ENCODE results near the gene BSN. TPM values are rescaled to one million over a fixed set of nuclear protein-coding genes. Genes with fewer than 3 reads are reported as not detected.
A peak's percentile ranks its signal among the peaks of the same experiment; 100 is the strongest.
"Not testable (repeated sequence)": the region's sequence is repeated elsewhere in the genome, so short reads cannot be mapped to it uniquely, and the experiment has no call there.

The BSN gene
- total RNA-seq, 4 donors from 2014 or later = 0.04 to 0.59 (median 0.15) TPM

GRCh38 chr3:49689046-49689907 lies 135.0 kb downstream of the BSN start, which contains the start of the genes MST1 and RNF123:
MST1 (minus strand) TSS chr3:49689474; CDS start chr3:49688691, 783 bp downstream.
RNF123 (plus strand) TSS chr3:49689557; CDS start chr3:49691166, 1,609 bp downstream.
- TF ChIP-seq POLR2AphosphoS5 (IDR thresholded peaks at IDR 0.05) (peak in 1 of 3 donors; percentile 77), POLR2A (IDR thresholded peaks at IDR 0.05) (no peak), EP300 (IDR thresholded peaks at IDR 0.05) (no peak)
- TF ChIP-seq, protein P1, sequence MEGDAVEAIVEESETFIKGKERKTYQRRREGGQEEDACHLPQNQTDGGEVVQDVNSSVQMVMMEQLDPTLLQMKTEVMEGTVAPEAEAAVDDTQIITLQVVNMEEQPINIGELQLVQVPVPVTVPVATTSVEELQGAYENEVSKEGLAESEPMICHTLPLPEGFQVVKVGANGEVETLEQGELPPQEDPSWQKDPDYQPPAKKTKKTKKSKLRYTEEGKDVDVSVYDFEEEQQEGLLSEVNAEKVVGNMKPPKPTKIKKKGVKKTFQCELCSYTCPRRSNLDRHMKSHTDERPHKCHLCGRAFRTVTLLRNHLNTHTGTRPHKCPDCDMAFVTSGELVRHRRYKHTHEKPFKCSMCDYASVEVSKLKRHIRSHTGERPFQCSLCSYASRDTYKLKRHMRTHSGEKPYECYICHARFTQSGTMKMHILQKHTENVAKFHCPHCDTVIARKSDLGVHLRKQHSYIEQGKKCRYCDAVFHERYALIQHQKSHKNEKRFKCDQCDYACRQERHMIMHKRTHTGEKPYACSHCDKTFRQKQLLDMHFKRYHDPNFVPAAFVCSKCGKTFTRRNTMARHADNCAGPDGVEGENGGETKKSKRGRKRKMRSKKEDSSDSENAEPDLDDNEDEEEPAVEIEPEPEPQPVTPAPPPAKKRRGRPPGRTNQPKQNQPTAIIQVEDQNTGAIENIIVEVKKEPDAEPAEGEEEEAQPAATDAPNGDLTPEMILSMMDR (IDR thresholded peaks at IDR 0.05) = peak in 1 of 2 donors; percentile 29
- peak; percentile 91 to 93 for DNase-seq (ENCODE audit: low spot score in 2 of 2)
- peak within 1 kb of the TSS; percentile 99 for H3K4me3 ChIP-seq
- peaks cover 48% of the 10 kb centered on the region for H3K4me1 ChIP-seq
- H3K9me3 ChIP-seq = no peaks in the 10 kb centered on the region
- 2% methylated on average over 9 of the region's 66 CpGs for WGBS
- peak within 1 kb of the TSS; percentile 64 for H3K27ac ChIP-seq
- no peaks in the 10 kb centered on the region for H3K27me3 ChIP-seq
- peaks cover 5% of the 10 kb centered on the region for H3K36me3 ChIP-seq

DNA sequence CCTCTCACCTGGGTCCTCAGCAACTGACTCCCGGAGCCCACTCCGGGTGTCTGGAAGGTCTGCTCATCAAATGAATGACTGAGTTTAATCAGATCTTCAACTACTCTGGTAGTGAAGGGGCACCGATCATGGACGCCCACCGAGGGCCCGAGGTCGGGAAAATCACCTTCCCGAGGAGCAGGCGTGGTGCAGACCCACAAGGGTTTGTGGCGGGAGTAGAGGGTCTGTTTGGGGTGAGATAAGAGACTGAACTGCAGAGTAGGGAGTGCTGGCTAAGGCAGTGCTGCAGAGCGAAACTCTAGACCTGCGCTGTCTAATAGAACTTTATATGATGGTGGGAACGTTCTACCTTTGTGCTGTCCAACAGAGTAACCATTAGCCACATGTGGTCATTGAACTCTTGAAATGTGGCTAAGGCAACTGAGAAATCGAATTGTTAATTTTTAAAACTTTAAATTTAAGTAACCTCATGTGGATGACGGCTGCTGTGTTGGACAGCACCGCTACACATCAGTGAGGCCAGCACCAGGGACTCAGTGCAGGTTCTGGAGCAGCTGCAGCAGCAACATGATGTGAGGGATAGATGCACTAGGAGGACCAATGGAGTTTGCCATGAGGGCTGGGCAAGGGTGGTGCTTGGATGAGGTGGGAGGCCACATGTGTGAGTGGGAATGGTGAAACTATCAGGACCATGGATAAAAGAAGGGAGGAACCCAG lies 135.8 kb downstream of the BSN start:
- peaks cover 48% of the 10 kb centered on the region for H3K4me1 ChIP-seq
- H3K36me3 ChIP-seq; H3K9me3 ChIP-seq; H3K27me3 ChIP-seq; DNase-seq (ENCODE audit: low spot score in 2 of 2): not testable (repeated sequence)
- WGBS = 8% methylated on average over 16 of the region's 16 CpGs
- H3K4me3 ChIP-seq = peak overlapping the region; percentile 99
- H3K27ac ChIP-seq = peak overlapping the region; percentile 64

GRCh38 chr3:49690856-49691255 lies 136.6 kb downstream of the BSN start:
- peak overlapping the region; percentile 99 for H3K4me3 ChIP-seq
- peaks cover 46% of the 10 kb centered on the region for H3K4me1 ChIP-seq
- H3K27me3 ChIP-seq; H3K27ac ChIP-seq; DNase-seq (ENCODE audit: low spot score in 2 of 2); H3K9me3 ChIP-seq; H3K36me3 ChIP-seq: not testable (repeated sequence)
- WGBS = 85% methylated on average over 3 of the region's 3 CpGs

DNA sequence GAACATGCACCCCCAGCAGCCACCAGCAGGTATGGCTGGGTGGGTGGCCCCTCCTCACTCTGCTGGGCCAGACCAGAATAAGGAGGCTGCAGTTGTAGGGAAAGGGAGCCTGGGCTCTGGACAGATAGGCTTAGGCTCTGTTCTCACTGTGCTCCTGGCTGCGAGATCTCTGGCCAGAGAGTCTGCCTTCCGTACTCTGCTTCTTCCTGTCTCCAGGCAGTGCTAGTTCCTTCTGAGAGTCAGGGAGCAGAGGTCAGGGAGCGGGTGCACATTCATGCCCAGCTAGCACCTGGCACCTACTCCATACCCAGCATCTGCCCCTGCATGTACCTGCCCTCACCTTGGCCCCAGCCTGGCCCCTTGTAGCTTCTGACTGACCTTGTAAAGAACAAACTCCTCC lies 137.2 kb downstream of the BSN start:
- WGBS = 86% methylated on average over 1 of the region's 3 CpGs
- H3K9me3 ChIP-seq; DNase-seq (ENCODE audit: low spot score in 2 of 2); H3K27me3 ChIP-seq; H3K27ac ChIP-seq; H3K4me3 ChIP-seq; H3K36me3 ChIP-seq: not testable (repeated sequence)
- H3K4me1 ChIP-seq = peaks cover 39% of the 10 kb centered on the region

- not testable (repeated sequence) for H3K27me3 ChIP-seq; DNase-seq (ENCODE audit: low spot score in 2 of 2); H3K4me3 ChIP-seq; H3K27ac ChIP-seq; H3K9me3 ChIP-seq
- peaks cover 21% of the 10 kb centered on the region for H3K4me1 ChIP-seq
- H3K36me3 ChIP-seq = peaks cover 26% of the 10 kb centered on the region
- 64% methylated on average over 5 of the region's 6 CpGs for WGBS
These were observed 140.3 kb downstream of the BSN start for GRCh38 chr3:49694409-49695070.

DNA sequence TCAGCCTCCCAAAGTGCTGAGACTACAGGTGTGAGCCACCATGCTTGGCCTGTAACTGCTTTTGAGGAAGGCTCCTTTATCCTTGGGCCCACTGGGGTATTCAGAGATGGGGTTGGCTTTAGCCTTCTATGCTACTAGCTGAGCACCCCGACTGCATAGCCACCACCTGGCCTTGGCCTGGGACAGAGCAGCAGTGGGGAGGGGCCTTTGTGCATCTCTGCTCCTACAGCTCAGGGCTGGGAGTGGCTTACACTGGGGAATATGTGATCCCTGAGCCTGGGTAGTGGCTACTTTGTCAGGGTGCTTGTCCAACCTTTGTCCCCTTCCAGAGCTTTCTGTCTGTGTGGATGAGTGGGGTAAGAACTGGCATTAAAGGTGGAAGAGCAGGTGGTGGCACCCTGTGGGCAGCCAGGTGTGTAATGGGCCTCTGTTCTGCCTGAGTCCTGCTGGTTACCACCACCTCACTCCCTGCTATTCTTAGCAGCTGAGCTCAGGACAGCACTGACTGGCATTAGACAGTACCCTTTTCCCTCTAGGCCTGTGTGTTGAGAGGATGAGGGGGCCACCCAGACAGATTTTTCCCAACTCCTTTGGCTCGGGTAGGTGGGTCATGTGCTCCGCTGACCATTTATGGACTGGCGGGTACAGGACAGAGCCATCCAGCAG lies 141.2 kb downstream of the BSN start:
- Histone ChIP-seq H3K36me3 (peaks cover 35% of the 10 kb centered on the region), H3K4me1 (peaks cover 14% of the 10 kb centered on the region)
- not testable (repeated sequence) for H3K4me3 ChIP-seq; DNase-seq (ENCODE audit: low spot score in 2 of 2); H3K27ac ChIP-seq; H3K9me3 ChIP-seq; H3K27me3 ChIP-seq
- whole genome bisulfite sequencing = 100% methylated on average over 1 of the region's 4 CpGs

GRCh38 chr3:49699281-49699979 lies 145.2 kb downstream of the BSN start:
- H3K4me3 ChIP-seq = no peak overlapping the region
- H3K4me1 ChIP-seq = peaks cover 2% of the 10 kb centered on the region
- no peaks in the 10 kb centered on the region for H3K9me3 ChIP-seq
- peaks cover 59% of the 10 kb centered on the region for H3K36me3 ChIP-seq
- no peaks in the 10 kb centered on the region for H3K27me3 ChIP-seq
- TF ChIP-seq POLR2AphosphoS5 (IDR thresholded peaks at IDR 0.05) (no peak), EP300 (IDR thresholded peaks at IDR 0.05) (no peak), POLR2A (IDR thresholded peaks at IDR 0.05) (no peak)
- TF ChIP-seq, protein P1 (IDR thresholded peaks at IDR 0.05) = no peak
- 92% methylated on average over 2 of the region's 16 CpGs for WGBS
- no peak overlapping the region for H3K27ac ChIP-seq
- DNase-seq (ENCODE audit: low spot score in 2 of 2) = no peak

Data from suprapubic skin (tissue), 4 donors.